ENCODE data around the gene OR52N2. TPM values are rescaled to one million over a fixed set of nuclear protein-coding genes. Genes with fewer than 3 reads are reported as not detected.

The OR52N2 gene
- polyA plus RNA-seq (2012; ENCODE audit: insufficient read depth, insufficient read length, low read depth): not detected

GRCh38 chr11:5808500-5809121 is at the start of gene OR52N2:
TSS of gene OR52N2 (plus strand) at chr11:5808924. CDS start at chr11:5820336, 11,412 bp downstream.
- Histone ChIP-seq H3K27me3 (no peaks in the 10 kb centered on the region), H3K36me3 (no peaks in the 10 kb centered on the region), H3K4me3 (ENCODE audit: low read depth, low read length) (peak within 1 kb of the TSS; percentile 33), H3K4me1 (no peaks in the 10 kb centered on the region), H3K9me3 (no peaks in the 10 kb centered on the region)
- peak; percentile 45 for DNase-seq
- peak; percentile 66 for TF ChIP-seq CTCF (IDR thresholded peaks at IDR 0.05; ENCODE audit: low read depth, low read length)

- no peaks in the 10 kb centered on the region for H3K36me3 ChIP-seq
- H3K27me3 ChIP-seq: no peaks in the 10 kb centered on the region
- H3K4me3 ChIP-seq (ENCODE audit: low read depth, low read length): no peak overlapping the region
- no peak for TF ChIP-seq CTCF (IDR thresholded peaks at IDR 0.05; ENCODE audit: low read depth, low read length)
- H3K4me1 ChIP-seq: no peaks in the 10 kb centered on the region
- no peak for DNase-seq
- no peaks in the 10 kb centered on the region for H3K9me3 ChIP-seq
Observed at GRCh38 chr11:5767056-5767455, 41.7 kb upstream of the OR52N2 start.

GRCh38 chr11:5783255-5783654 is 25.5 kb upstream of the OR52N2 start, which contains the start of gene OR52N5:
TSS of gene OR52N5 (minus strand) at chr11:5783355. CDS start at chr11:5778634, 4,721 bp downstream.
- Histone ChIP-seq H3K36me3 (no peaks in the 10 kb centered on the region), H3K4me1 (no peaks in the 10 kb centered on the region), H3K4me3 (ENCODE audit: low read depth, low read length) (no peak within 1 kb of the TSS), H3K9me3 (no peaks in the 10 kb centered on the region), H3K27me3 (no peaks in the 10 kb centered on the region)
- TF ChIP-seq CTCF (IDR thresholded peaks at IDR 0.05; ENCODE audit: low read depth, low read length): no peak
- no peak for DNase-seq

GRCh38 chr11:5791165-5791564 is 17.6 kb upstream of the OR52N2 start, which contains the start of gene OR52N1:
TSS of gene OR52N1 (minus strand) at chr11:5791265. CDS start at chr11:5788816, 2,449 bp downstream.
- Histone ChIP-seq H3K36me3 (no peaks in the 10 kb centered on the region), H3K27me3 (no peaks in the 10 kb centered on the region), H3K4me3 (ENCODE audit: low read depth, low read length) (no peak within 1 kb of the TSS), H3K4me1 (no peaks in the 10 kb centered on the region), H3K9me3 (no peaks in the 10 kb centered on the region)
- DNase-seq: no peak
- no peak for TF ChIP-seq CTCF (IDR thresholded peaks at IDR 0.05; ENCODE audit: low read depth, low read length)

- H3K27me3 ChIP-seq: no peaks in the 10 kb centered on the region
- H3K4me3 ChIP-seq (ENCODE audit: low read depth, low read length): no peak overlapping the region
- no peaks in the 10 kb centered on the region for H3K36me3 ChIP-seq
- H3K9me3 ChIP-seq: no peaks in the 10 kb centered on the region
- no peaks in the 10 kb centered on the region for H3K4me1 ChIP-seq
- no peak for DNase-seq
- no peak for TF ChIP-seq CTCF (IDR thresholded peaks at IDR 0.05; ENCODE audit: low read depth, low read length)
Observed at GRCh38 chr11:5796541-5796940, 12.2 kb upstream of the OR52N2 start.

- H3K9me3 ChIP-seq: no peaks in the 10 kb centered on the region
- H3K4me1 ChIP-seq: no peaks in the 10 kb centered on the region
- DNase-seq: no peak
- no peaks in the 10 kb centered on the region for H3K27me3 ChIP-seq
- no peak overlapping the region for H3K4me3 ChIP-seq (ENCODE audit: low read depth, low read length)
- TF ChIP-seq CTCF (IDR thresholded peaks at IDR 0.05; ENCODE audit: low read depth, low read length): no peak
- H3K36me3 ChIP-seq: no peaks in the 10 kb centered on the region
Observed at GRCh38 chr11:5803982-5804381, 4.7 kb upstream of the OR52N2 start.
